NCI-H1694 (cell line): ENCODE data around the gene LRRC51.

ENCODE experiments used
- DNase-seq: peaks from one replicate; lab custom pipeline; 2025; lab: John Stamatoyannopoulos, UW

LRRC51 gene

DNA sequence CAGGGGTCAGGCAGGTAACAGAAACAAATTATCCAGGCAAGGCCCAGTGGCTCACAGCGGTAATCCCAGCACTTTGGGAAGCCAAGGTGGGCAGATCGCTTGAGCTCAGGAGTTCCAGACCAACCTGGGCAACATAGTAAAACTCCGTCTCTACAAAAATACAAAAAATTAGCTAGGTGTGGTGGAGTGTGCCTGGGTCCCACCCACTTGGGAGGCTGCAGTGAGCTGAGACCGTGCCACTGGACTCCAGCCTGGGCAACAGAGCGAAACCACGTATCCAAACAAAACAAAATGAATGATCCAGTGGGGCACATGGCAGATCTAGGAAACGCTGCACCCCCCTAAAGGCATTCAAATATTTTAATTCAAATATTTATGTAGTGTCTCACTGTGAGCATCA, 10.2 kb upstream of the LRRC51 start:
- no peak for DNase-seq

DNA sequence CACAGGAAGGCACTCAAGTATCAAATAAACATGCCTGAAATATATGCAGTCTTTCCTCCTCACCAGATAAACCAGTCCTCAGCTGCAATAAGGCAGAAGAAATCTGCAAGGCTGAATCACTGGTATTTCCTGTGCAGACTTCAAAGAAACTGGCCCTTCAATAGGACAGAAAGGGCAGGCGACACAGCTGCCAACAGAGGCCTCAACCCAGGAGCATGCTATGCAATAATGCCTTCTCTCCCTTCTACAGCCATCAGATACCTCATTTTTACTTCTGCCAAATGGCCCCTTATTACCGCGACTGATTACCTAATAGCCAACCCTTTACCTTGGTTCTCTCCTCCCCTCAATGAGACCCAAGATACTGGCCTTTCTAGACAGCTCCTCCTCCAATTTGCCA, 8.3 kb upstream of the LRRC51 start:
- DNase-seq: no peak

DNA sequence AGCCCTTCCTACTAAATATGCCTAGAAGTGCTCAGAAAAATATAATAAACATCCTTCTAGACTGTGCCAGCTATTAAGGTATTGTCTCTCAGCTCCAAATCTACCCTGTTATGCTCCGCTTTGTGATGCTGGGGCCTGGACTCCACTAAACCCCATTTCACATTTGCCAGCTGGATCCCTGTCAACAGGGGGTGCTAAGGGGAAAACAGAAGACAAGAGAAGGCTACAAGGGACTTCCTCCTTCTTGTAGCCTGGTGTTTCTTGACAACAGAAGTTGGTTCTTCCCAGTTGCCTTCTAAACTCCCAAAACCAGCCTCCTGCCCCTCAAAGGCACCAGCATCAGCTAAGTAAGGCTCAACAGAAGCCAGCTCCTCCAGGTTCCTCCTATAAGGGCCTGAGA, 5.5 kb upstream of the LRRC51 start:
- DNase-seq: no peak

DNA sequence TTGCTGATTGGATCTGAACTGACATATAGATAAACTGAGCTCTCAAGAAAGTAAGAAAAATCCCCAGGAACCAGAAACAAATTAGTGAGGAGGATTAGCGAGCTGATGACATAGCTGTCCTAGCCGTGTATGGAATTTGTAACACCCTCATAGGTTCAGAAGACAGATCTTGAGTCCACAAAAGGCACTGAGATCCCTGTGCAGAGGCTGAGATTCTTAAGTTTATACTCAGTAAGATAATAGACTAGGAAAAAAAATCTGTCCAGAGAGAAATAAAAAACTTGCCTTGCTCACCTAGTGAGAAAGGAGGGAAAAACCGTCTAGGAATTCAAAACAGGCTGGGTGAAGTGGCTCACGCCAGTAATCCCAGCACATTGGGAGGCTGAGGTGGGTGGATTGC, 4.9 kb upstream of the LRRC51 start:
- no peak for DNase-seq

DNA sequence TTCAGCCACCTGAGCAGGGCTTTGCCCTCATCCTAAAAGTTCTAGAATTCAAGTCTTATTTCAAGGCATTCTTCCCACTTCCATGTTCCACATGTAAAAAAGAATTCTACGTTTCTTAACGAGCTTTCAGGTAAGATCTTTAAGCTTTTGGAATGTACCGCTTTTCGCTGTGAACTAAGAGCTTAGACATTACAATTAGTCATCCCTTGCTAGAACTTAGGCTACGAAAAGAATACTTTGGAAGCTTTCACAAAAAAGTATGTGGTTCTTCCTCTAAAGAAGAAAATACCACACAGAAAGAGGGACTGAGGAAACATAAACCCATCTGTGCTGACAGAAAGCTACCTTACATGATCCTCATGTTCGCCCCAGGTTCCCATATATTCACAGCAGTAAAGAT, 2.2 kb upstream of the LRRC51 start:
- DNase-seq: no peak

DNA sequence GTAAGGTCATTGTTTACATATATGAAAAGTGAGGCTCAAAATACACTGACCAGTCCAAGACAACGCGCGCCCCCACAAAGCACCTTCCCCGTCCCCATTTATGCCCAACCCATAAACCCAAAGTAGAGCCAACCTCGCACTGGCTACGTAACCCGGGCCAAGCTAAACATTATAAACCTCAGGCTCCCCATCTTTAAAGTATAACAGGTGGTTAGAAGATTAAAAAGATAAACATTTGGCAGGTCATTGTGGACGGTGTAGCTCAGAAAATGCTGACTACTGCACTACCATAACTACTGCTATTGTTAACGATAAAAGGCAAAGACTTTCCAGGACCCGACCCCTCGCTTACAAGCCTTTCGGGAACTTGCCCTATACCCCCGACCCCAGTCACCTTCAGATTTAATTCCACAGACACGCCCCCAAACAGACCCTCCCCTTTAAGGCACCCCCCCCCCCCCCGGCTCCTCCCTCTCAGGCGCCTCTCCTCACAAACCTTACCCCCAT, 778 bp upstream of the LRRC51 start:
- peak; percentile 49 for DNase-seq

DNA sequence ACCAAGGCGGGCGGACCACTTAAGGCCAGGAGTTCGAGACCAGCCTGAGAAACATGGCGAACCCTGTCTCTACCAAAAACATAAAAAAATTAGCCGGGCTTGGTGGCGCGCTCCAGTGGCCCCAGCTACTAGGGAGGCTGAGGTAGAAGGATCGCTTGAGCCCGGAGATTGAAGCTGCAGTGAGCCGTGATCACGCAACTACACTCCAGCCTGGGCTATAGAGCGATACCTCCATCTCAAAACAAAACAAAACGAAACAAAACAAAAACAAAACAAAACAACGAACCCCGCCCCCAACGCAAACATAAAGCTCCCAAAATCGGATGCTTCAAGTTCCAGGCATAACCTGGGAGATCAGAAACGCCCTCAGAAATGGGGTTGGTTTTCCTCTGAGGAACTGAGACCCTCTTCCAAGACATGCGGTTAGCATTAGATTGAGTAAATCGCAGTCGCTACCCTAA, 564 bp downstream of the LRRC51 start:
- no peak for DNase-seq

DNA sequence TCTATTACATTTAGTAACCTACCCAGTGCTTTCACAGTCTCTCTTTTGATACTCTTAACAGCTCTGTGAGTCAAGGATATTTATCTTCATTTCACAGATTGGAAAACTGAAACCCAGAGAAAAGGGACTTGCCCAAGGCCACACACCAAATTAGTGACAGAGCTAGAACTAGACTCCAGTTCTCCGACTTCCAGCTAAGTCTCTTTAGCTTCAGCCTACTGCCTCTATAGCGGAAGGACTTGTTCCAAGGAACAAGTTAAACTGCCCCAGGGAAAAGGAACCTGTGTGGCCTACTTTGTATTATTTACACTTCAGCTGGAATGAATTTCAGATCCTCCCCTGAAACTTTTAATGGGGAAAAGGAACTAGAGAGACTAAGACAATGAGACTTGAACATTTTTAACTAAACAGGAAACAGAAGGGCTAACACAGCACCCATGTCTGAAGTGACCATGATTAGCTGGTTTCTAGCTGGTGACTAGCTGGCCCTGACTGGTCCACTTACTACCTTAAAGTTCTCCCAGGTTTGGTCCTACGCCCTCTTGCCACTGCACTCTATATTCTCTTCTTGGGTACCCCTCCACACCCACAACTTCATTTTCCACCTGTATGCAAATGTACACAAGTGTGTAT, 1.3 kb downstream of the LRRC51 start:
- no peak for DNase-seq

DNA sequence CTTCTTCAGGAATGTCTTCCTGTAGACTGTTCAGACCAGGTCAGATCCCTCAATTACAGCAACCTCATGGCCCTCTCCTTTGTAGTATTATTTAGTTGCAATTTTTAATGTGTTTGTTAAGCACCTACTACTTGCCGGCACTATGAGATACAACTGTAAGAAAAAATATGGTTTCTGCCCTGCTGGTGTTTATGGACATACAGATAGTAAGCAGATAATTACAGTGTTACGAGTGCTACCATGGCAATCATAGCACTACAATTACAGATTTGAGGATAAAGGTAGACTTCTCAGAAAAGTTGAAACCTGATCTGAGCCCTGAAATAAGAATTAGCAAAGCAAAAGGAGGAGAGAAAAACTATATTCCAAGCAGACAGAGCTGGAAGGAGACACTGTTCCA, 2.8 kb downstream of the LRRC51 start:
- DNase-seq: no peak

DNA sequence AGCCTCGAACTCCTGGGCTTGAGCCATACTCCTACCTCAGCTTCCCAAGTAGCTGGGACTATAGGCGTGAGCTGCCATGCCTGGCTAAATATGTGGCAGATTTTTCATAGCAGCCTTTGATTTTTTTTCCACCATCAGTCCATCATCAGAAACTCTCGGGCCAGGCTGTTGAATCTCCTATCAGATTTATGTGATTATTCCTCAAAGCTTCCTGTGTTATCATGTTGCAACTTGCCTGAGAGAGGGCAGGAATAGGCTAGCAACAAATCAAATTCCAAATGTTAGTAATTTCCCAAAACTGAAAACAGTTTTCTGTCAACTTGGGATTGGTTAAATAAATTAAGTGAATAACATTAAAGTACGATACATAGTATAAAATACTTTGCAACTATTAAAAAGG, 3.4 kb downstream of the LRRC51 start:
- DNase-seq: peak; percentile 62

DNA sequence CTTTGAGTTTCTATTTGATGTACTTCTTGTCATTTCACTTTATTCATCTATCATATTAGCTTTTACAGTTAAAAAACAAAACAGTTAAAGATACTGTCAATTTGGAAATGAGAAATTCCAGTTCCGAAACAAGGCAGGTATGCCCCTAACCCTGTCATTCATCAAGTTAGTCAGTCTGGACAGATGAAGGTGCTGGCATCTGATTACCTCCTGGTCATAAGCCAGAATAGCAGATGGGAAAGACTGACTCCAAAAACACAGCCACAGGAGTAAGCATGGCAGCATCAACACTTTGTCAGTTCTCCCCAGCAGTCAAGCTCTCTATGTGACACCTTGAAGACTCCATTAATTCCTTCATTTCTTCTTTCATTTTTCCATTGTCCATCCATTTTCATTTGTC, 4.3 kb downstream of the LRRC51 start:
- DNase-seq: peak; percentile 78

DNA sequence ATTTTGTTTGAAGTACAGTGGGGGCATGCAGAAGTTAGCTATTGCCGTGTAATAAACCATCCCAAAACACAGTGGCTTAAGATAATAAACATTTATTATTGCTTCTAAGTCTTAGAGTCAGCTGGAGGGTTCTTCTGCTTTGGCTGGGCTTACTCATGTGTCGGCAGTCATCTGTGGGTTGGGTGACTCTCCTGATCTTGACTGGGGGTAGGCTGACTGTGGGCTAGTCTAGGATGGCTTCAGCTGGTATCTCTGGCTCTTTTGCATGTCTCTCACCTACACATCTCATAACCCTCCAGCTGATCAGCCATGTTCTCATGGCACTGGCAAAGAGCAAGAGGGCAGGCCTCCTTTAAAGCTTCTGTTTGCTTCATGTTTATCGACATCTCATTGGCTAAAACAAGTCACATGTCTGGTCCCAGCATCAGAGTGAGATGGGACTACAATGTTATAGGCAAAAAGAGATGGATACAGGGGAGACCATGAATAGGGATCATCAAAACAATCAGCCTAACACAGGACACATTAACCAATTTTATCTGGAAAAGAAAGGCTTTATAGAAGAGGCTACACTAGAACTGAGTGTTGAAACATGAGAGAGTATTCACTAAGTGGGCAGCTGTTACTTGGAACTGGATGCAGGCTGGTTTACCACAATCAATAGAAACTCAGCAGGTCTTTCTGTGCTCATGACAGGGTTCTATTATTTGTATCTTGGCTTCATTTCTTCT, 5.1 kb downstream of the LRRC51 start:
- DNase-seq: peak; percentile 19

DNA sequence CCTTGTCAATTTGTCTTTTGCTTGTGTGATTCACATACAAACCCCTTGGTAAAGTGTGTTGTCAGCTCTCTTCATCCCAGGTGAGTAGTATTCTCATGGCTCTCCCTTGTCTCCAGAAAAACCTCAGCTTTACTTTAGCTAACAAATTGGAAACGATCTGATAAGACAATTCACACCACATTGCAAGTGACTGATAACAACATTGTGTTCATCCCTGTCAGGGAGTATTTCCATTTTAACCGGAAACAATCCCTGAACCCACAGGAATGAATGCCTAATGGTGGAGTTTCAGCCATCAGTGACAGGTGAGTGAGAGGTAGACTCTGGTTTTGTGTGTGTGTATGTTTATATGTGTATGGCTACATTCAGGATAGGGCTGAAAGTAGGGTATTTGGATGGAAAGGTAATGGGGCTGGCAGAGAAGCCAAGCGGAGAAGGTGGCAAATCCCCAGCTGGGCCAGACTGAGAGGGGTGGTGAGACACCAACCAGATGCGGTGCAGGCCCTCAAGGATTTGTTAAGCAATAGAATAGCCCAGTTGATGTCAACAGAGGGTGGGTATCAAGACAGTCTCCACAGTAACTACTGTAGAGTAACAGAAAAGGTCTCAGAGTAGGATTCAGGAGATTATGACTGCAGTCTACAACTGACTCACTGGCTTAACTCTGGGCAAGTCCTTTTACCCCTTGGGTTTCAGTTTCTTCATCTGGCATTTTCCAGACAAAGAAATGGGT, 7.6 kb downstream of the LRRC51 start:
- no peak for DNase-seq

DNA sequence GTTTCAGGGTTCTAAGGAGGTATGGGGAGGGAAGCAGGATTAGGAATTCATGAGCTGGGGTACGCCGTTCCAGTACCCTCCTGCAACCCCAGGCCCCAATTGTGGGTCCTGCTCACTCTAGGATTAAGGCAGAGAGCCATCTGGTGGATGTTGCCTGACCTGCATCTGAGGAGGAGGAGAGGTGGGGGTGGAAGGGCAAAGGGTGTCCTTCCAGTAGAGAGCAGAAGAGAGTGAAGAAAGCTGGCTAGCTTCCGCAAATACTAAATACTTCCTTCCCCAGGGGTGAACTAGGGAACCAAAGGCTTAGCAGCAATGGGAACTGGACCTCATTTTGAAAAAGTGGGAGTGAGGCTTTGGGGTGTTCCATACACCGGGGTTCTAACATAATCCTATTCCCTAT, 10.6 kb downstream of the LRRC51 start:
- peak; percentile 48 for DNase-seq

DNA sequence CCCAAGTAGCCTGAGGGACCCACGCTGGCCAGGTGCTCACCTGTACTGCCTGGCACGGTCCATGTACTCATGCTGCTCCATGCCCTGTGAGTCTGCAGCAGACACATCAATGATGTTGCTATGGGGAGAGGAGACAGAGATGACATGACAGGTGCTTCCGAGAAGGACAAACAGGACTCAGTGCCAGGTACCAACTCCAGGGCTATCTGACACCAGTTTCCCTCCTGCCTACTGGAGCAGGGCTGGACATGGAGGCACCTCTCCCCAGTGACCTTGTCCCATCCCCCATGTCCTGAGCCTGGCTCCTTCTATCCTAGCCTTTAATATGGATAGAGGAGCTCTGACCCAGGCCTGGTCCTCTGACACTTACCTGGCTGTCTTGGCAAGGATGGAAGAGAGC, 18.1 kb downstream of the LRRC51 start:
- DNase-seq: no peak

DNA sequence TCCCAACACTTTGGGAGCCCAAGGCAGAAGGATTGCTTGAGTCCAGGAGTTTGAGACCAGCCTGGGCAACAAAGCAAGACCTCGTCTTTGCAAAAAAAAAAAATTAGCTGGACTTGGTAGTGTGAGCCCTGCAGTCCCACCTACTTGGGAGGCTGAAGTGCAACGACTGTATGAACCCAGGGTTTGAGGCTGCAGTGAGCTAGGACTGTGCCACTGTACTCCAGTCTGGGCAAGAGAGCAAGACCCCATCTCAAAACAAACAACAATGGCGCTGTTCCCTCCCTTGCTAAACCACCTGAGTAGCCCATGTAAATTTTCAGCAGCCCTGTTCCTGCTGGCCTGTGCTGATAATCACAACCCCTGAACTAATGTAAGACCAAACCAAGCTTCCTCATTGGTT, 19.4 kb downstream of the LRRC51 start:
- DNase-seq: no peak

DNA sequence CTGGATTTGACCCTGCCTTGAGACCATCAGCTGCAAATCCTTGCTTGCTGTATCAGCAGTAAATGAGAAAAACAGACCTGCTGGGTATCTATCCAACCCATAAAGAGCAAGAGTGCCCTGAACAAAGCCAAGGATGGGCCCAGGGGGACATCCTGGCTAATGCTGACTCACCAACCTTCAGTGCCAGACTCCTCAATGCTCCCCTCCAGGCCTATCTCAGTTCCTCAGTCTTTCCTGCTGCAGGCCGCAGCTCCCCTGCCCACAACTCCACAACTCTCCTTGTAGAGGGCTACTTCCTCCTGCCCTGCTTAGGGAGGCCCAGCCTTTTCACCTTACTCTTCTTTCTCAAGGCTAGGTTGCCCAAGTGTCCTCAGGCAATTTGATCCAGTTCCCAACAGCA, 19.8 kb downstream of the LRRC51 start:
- no peak for DNase-seq

DNA sequence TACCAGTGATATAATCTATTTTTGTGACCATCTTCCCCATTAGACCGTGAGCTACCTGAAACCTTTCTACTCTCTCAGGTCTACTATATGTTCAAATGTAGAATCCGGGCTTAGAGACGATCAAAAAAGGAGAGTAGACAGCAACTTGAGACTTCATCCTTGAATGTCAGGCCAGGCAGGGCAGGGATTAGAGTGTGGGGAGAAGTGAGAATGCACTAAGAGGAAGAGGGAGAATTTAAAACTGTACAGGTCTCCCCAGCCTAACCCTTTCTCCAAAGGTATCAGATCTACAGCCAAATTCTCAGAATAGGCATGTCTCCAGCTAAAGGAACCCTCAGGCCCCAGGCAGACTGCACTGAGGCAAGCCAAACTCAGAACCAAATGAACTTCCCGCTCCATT, 21.5 kb downstream of the LRRC51 start:
- DNase-seq: no peak

DNA sequence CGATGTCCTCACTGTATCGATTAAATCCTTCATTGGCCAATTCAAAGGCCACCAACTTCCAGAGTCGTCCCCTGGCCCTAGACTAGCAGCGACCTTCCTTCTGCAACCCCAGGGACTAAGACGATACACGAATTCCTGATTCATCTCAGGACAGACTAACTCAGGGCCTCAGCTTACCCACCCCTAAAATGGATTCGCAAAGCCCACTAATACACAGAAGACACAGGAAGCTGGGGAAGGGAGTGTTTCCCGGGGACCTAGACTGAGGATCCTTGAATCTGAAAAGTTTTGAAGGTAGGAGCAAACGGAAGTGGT, 21.9 kb downstream of the LRRC51 start:
- no peak for DNase-seq

DNA sequence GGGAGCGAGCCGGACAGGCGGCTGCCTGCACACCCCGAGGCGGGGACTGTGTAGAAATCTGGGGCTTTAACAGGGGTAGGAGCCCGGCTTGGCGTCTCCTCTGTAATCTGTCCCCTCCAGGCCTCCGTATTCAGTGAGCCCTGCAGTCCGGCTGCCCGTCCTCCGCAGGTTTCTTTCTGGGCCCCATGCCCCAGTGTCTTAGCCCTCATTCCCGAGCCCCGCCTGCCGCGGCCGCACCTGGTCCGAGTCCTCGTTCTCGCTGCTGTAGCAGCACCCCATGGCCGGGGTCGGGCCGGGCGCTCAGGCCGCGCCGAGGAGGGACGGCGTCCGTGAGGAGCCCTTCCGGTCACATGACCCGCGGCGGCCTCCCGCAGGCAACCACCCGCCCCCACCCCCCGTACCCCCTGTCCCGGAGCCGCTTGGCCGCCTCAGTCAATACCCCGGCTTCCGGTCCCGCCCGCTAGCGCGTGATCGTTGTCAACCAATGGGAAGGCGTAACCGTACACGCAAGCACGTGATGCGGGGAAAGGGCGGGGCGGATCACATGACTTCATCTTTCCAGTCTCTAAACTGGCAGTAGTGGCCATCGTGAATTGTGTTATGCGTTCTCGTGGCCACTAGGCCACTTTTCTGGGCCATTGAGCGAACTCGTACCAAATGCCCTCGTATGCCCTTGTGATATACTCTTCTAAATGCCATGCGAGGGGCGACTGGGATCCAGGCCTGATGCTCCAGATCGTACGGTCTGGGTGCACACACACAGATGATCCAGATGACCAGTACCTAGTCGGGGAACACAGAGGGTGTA, 22.5 kb downstream of the LRRC51 start, which contains the start of gene LAMTOR1:
Gene LAMTOR1, minus strand, starts transcription at position 352 of the 808 bp plus-strand sequence. Its CDS starts 73 bp downstream, at position 279.
- DNase-seq: peak; percentile 95

DNA sequence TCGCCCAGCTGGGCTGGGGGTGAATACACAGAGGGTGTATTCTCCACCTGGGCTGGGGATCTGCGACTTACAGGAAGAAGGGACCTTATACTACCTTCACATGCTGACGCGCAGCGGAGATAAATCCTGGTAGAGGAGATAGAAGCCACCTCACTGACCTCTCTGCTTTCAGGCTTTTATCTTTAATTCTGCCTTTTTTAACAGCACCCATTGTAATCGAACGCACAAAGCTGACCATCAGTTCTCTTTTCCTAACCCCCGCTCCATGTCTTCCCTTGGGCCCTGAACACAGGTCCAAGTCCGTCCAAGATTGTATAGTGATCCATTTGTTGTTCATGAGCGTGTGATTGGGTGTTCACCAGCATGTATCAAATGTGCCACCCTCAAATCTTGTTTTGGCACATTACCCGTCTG, 23.1 kb downstream of the LRRC51 start:
- no peak for DNase-seq

DNA sequence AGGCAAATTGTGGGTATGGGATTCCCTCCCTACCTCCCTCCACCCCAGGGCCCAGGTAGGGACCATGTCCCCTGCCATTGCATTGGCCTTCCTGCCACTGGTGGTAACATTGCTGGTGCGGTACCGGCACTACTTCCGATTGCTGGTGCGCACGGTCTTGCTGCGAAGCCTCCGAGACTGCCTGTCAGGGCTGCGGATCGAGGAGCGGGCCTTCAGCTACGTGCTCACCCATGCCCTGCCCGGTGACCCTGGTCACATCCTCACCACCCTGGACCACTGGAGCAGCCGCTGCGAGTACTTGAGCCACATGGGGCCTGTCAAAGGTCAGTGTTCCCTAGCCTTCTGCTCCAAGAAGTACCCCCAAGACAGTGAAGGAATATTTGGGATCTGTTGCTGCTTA, 25.2 kb downstream of the LRRC51 start, which contains the start of gene TOMT:
Gene TOMT, plus strand, starts transcription at position 37 of the 400 bp plus-strand sequence. Its CDS starts 28 bp downstream, at position 65.
- DNase-seq: no peak
